ENCODE data around the gene LIPC.

The LIPC gene

DNA sequence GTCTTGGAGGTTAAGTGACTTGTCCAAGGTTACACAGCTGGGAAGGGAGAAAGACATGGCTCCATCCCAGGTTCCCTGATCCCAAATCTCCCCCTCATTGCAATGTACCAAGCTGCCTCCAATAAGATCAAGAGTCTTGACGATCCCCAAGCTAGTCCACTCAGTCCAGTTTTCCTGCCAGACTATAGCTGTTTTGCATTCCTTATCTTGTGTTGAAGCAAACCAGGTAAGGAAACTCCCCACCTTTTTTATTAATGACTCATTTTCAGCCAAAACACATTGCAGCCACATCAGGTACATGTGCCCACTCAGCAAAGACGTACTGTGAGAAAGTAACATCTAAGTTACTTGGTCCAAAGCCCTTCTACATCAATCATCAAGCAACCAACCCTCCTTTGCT is 41.9 kb downstream of the LIPC start:
- H3K9me3 ChIP-seq: no peaks in the 10 kb centered on the region
- no peak overlapping the region for H3K4me3 ChIP-seq (ENCODE audit: low read depth in 1 of 2, low read length in 1 of 2)
- no peak overlapping the region for H3K27ac ChIP-seq
- H3K4me1 ChIP-seq (ENCODE audit: control insufficient read depth in 1 of 2, insufficient read depth in 1 of 2, low read depth in 1 of 2, low read length in 1 of 2): peaks cover 38 to 43% of the 10 kb centered on the region in 2 experiments
- TF ChIP-seq, protein P1, sequence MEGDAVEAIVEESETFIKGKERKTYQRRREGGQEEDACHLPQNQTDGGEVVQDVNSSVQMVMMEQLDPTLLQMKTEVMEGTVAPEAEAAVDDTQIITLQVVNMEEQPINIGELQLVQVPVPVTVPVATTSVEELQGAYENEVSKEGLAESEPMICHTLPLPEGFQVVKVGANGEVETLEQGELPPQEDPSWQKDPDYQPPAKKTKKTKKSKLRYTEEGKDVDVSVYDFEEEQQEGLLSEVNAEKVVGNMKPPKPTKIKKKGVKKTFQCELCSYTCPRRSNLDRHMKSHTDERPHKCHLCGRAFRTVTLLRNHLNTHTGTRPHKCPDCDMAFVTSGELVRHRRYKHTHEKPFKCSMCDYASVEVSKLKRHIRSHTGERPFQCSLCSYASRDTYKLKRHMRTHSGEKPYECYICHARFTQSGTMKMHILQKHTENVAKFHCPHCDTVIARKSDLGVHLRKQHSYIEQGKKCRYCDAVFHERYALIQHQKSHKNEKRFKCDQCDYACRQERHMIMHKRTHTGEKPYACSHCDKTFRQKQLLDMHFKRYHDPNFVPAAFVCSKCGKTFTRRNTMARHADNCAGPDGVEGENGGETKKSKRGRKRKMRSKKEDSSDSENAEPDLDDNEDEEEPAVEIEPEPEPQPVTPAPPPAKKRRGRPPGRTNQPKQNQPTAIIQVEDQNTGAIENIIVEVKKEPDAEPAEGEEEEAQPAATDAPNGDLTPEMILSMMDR (IDR thresholded peaks at IDR 0.05): no peak
- no peaks in the 10 kb centered on the region for H3K36me3 ChIP-seq
- no peaks in the 10 kb centered on the region for H3K27me3 ChIP-seq

DNA sequence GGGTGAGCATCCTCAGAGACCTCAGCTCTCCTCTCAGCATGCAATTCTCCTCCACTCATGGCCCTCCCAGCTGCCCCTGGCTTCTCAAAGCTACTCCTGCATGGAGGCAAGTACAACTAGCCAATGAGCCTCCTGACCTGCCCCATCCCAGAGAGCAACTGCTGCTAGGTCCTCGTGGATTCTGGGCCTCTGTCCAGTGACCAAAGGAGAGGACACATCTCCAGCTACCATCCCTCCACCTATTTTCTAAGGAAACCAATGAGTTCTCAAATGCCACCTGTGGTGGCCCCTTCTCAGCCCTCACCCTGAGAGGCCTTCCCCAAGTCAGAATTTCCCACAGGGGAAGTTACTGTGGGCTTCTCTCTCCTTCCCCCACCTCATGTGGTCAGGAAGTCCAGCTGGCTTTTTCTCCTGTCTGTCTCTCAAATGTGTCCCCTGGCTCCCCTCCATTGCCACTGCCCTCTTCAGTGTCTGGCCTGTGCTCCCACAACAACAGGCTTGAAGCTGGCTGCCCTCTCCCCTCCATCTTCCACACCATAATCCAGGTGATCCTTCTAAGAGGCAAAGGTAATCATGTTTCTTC is 43.0 kb downstream of the LIPC start:
- peaks cover 38 to 43% of the 10 kb centered on the region in 2 experiments for H3K4me1 ChIP-seq (ENCODE audit: control insufficient read depth in 1 of 2, insufficient read depth in 1 of 2, low read depth in 1 of 2, low read length in 1 of 2)
- no peak overlapping the region for H3K4me3 ChIP-seq (ENCODE audit: low read depth in 1 of 2, low read length in 1 of 2)
- H3K36me3 ChIP-seq: no peaks in the 10 kb centered on the region
- TF ChIP-seq, protein P1 (IDR thresholded peaks at IDR 0.05): no peak
- no peaks in the 10 kb centered on the region for H3K27me3 ChIP-seq
- peak overlapping the region; percentile 37 for H3K27ac ChIP-seq
- no peaks in the 10 kb centered on the region for H3K9me3 ChIP-seq

DNA sequence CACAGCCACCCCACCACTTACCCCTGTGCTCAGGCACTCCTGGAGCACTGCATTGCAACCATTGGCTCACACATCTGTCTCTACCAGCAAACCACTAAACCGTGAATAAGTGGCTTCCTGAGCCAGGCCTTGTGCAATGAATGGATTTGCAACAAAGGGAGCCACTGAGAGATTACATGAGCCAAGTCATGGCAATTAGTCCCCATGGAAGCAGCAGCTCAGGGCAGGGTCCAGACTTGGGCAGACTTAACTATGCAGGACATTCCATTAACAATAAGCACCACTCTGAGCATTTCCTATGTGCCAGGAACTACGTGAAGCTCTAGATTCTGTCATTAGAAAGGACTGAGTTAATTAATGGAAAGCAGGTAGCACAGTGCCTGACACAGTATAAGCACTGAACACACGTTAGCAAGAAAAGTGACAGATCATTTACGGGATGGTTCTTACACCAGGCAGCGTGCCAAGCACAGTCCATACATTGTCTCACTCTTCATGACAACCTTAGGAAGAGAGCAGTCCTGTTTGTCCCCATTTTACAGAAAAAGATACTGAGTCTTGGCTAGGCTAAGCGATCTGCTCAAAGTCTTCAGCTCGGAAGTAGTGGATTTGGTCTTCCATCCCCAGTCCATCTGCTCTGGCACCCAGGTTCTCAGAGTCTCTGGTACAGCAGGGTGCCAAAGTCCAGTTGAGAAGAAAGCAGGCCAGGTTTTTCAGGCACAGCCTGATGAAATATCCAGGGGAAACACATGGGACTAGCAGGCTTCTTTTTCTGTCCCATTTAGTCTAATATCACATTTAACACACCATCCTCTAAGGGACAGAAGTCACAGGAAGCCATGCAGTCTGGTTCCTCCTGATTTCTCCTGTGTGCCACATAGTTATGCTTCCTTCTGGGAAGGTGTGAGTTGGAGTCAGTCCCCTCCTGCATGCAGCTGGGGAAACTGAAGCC is 44.1 kb downstream of the LIPC start:
- peaks cover 38 to 43% of the 10 kb centered on the region in 2 experiments for H3K4me1 ChIP-seq (ENCODE audit: control insufficient read depth in 1 of 2, insufficient read depth in 1 of 2, low read depth in 1 of 2, low read length in 1 of 2)
- H3K27me3 ChIP-seq: no peaks in the 10 kb centered on the region
- H3K36me3 ChIP-seq: no peaks in the 10 kb centered on the region
- H3K4me3 ChIP-seq (ENCODE audit: low read depth in 1 of 2, low read length in 1 of 2): no peak overlapping the region
- TF ChIP-seq, protein P1 (IDR thresholded peaks at IDR 0.05): no peak
- H3K9me3 ChIP-seq: no peaks in the 10 kb centered on the region
- H3K27ac ChIP-seq: peak overlapping the region; percentile 21

DNA sequence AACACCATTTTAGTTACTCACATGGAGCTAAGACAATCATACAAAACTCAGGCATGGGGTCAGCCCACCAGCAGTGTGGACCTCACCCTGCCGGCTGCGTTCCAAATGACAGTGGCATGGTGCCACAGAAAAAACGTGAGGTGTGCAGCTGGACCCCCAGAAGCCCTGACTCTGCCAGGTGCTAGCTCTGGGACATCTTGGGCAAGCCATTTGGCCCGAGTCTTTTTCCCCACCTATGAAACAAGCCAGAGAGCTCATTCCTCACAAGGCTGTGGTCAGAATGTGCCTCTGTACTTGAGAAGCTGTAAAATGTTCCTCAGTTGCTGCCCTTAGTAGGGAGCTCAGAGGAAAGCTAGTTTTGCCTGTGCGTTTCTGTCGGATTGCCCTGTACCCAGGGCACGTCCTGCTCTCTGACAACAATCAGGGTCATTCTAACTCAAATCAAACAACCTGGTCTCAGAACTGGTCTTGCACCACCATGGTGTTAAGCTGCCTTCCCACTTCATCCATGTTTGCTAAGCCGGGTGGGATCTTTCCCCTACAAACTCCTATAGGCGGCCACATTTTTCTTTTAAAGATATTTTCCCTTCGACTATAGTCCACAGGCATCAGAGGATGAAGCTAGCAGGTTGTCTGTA is 44.9 kb downstream of the LIPC start:
- TF ChIP-seq, protein P1 (IDR thresholded peaks at IDR 0.05): no peak
- Histone ChIP-seq H3K36me3 (no peaks in the 10 kb centered on the region), H3K9me3 (no peaks in the 10 kb centered on the region), H3K4me3 (ENCODE audit: low read depth in 1 of 2, low read length in 1 of 2) (no peak overlapping the region), H3K4me1 (ENCODE audit: control insufficient read depth in 1 of 2, insufficient read depth in 1 of 2, low read depth in 1 of 2, low read length in 1 of 2) (peaks cover 38 to 43% of the 10 kb centered on the region in 2 experiments), H3K27me3 (no peaks in the 10 kb centered on the region), H3K27ac (no peak overlapping the region)

DNA sequence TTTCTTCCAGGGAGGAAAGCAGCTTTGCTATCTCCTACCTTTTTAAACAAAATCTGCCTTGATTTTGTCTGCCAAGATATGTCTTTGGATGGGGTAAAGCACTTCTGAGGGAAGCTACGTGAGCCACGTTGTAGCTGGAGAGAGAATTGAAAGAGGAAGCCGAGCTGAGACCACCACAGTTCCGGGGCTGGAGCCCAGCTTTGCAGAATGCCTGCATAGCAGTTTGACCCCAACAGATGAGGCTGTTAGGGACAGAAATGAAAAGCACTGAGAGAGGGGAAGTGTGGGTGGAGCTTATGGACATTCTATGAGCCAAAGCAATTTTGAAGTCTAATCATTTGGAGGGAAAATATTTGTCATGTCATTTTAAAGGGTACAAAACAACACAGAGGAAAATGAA is 45.4 kb downstream of the LIPC start:
- Histone ChIP-seq H3K36me3 (no peaks in the 10 kb centered on the region), H3K4me1 (ENCODE audit: control insufficient read depth in 1 of 2, insufficient read depth in 1 of 2, low read depth in 1 of 2, low read length in 1 of 2) (peaks cover 38 to 43% of the 10 kb centered on the region in 2 experiments), H3K4me3 (ENCODE audit: low read depth in 1 of 2, low read length in 1 of 2) (no peak overlapping the region), H3K27ac (no peak overlapping the region), H3K27me3 (no peaks in the 10 kb centered on the region), H3K9me3 (no peaks in the 10 kb centered on the region)
- TF ChIP-seq, protein P1 (IDR thresholded peaks at IDR 0.05): no peak
